Measurements from ENCODE around the gene DNM2.

The DNM2 gene

DNA sequence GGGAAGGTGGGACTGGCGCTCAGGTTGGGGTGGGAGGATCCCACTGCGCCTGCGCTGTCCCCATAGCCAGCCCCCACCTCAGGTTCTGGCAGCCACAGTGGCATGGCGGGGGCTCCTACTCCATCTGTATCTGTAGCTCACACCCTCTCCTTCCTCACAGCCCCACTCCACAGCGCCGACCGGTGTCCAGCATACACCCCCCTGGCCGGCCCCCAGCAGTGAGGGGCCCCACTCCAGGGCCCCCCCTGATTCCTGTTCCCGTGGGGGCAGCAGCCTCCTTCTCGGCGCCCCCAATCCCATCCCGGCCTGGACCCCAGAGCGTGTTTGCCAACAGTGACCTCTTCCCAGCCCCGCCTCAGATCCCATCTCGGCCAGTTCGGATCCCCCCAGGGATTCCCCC lies 112.1 kb downstream of the DNM2 start (continued):
- TF ChIP-seq ZNF26 (tag by site-specific recombination; IDR thresholded peaks at IDR 0.05) (no peak), ZBTB48 (tag by site-specific recombination; IDR thresholded peaks at IDR 0.05) (no peak; the same call in 1 of the 2 replicates), OSR2 (tag by site-specific recombination; IDR thresholded peaks at IDR 0.05) (no peak)

GRCh38 chr19:10830370-10830769 lies 112.5 kb downstream of the DNM2 start:
- POLR2A ChIA-PET = interaction anchor here (1.1 kb wide), 1 partner anchor 113 kb away, joined by 4 read pairs; the partner anchor contains the start of gene DNM2
- Histone ChIP-seq H3K9me3 (ENCODE audit: control insufficient read depth, insufficient read depth, low read depth, low read length) (no peaks in the 10 kb centered on the region), H3K4me3 (ENCODE audit: low read depth, low read length) (no peak overlapping the region), H3K27ac (ENCODE audit: extremely low read depth, low read depth, low read length) (no peak overlapping the region), H3K36me3 (ENCODE audit: control insufficient read depth in 2 of 2, insufficient read depth in 1 of 2, low read length in 2 of 2) (peaks cover 6 to 76% of the 10 kb centered on the region in 2 experiments; a peak in 2 of 3 replicates), H3K4me1 (ENCODE audit: control insufficient read depth, insufficient read depth, low read length) (no peaks in the 10 kb centered on the region)
- CTCF ChIA-PET = interaction anchor here (2.5 kb wide), 1 partner anchor 113 kb away, joined by 13 read pairs; the partner anchor contains the start of gene DNM2
- TF ChIP-seq ZNF548 (tag by site-specific recombination; IDR thresholded peaks at IDR 0.05) = no peak
- TF ChIP-seq TRIM28 (IDR thresholded peaks at IDR 0.05; ENCODE audit: borderline replicate concordance, low read length) = no peak
- TF ChIP-seq ZNF677 (tag by site-specific recombination; IDR thresholded peaks at IDR 0.05) = no peak
- no peak for TF ChIP-seq MYNN (tag by site-specific recombination; IDR thresholded peaks at IDR 0.05; ENCODE audit: borderline replicate concordance)
- TF ChIP-seq, protein P1, sequence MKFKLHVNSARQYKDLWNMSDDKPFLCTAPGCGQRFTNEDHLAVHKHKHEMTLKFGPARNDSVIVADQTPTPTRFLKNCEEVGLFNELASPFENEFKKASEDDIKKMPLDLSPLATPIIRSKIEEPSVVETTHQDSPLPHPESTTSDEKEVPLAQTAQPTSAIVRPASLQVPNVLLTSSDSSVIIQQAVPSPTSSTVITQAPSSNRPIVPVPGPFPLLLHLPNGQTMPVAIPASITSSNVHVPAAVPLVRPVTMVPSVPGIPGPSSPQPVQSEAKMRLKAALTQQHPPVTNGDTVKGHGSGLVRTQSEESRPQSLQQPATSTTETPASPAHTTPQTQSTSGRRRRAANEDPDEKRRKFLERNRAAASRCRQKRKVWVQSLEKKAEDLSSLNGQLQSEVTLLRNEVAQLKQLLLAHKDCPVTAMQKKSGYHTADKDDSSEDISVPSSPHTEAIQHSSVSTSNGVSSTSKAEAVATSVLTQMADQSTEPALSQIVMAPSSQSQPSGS (tag by site-specific recombination; IDR thresholded peaks at IDR 0.05; ENCODE audit: low read depth) = no peak
- TF ChIP-seq ZIC2 (tag by site-specific recombination; IDR thresholded peaks at IDR 0.05) = no peak; the same call in 1 of the 2 replicates
- TF ChIP-seq, protein P2, sequence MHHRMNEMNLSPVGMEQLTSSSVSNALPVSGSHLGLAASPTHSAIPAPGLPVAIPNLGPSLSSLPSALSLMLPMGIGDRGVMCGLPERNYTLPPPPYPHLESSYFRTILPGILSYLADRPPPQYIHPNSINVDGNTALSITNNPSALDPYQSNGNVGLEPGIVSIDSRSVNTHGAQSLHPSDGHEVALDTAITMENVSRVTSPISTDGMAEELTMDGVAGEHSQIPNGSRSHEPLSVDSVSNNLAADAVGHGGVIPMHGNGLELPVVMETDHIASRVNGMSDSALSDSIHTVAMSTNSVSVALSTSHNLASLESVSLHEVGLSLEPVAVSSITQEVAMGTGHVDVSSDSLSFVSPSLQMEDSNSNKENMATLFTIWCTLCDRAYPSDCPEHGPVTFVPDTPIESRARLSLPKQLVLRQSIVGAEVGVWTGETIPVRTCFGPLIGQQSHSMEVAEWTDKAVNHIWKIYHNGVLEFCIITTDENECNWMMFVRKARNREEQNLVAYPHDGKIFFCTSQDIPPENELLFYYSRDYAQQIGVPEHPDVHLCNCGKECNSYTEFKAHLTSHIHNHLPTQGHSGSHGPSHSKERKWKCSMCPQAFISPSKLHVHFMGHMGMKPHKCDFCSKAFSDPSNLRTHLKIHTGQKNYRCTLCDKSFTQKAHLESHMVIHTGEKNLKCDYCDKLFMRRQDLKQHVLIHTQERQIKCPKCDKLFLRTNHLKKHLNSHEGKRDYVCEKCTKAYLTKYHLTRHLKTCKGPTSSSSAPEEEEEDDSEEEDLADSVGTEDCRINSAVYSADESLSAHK (tag by site-specific recombination; IDR thresholded peaks at IDR 0.05) = no peak
- no peak for TF ChIP-seq ZNF302 (tag by site-specific recombination; IDR thresholded peaks at IDR 0.05; ENCODE audit: low read depth)
- no peak for TF ChIP-seq SETDB1 (IDR thresholded peaks at IDR 0.05; ENCODE audit: insufficient read length, low read length)
- TF ChIP-seq, protein P3, sequence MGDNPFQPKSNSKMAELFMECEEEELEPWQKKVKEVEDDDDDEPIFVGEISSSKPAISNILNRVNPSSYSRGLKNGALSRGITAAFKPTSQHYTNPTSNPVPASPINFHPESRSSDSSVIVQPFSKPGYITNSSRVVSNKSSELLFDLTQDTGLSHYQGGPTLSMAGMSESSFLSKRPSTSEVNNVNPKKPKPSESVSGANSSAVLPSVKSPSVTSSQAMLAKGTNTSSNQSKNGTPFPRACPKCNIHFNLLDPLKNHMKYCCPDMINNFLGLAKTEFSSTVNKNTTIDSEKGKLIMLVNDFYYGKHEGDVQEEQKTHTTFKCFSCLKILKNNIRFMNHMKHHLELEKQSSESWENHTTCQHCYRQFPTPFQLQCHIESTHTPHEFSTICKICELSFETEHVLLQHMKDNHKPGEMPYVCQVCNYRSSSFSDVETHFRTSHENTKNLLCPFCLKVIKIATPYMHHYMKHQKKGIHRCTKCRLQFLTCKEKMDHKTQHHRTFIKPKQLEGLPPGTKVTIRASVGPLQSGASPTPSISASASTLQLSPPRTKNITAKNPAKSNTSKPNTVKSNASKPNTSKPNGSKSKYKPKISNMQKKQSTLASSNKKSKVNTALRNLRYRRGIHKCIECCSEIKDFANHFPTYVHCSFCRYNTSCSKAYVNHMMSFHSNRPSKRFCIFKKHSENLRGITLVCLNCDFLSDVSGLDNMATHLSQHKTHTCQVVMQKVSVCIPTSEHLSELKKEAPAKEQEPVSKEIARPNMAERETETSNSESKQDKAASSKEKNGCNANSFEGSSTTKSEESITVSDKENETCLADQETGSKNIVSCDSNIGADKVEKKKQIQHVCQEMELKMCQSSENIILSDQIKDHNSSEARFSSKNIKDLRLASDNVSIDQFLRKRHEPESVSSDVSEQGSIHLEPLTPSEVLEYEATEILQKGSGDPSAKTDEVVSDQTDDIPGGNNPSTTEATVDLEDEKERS (tag by site-specific recombination; IDR thresholded peaks at IDR 0.05) = no peak
- no peak for TF ChIP-seq MZF1 (tag by site-specific recombination; IDR thresholded peaks at IDR 0.05; ENCODE audit: borderline replicate concordance)
- TF ChIP-seq ZFP37 (tag by site-specific recombination; IDR thresholded peaks at IDR 0.05) = no peak
- TF ChIP-seq ZNF174 (tag by site-specific recombination; IDR thresholded peaks at IDR 0.05) = no peak
- TF ChIP-seq ZNF133 (tag by site-specific recombination; IDR thresholded peaks at IDR 0.05) = no peak
- no peak for TF ChIP-seq SALL2 (tag by site-specific recombination; IDR thresholded peaks at IDR 0.05; ENCODE audit: borderline replicate concordance)
- no peak for TF ChIP-seq SCRT1 (tag by site-specific recombination; IDR thresholded peaks at IDR 0.05; ENCODE audit: borderline replicate concordance)
- TF ChIP-seq, protein P4, sequence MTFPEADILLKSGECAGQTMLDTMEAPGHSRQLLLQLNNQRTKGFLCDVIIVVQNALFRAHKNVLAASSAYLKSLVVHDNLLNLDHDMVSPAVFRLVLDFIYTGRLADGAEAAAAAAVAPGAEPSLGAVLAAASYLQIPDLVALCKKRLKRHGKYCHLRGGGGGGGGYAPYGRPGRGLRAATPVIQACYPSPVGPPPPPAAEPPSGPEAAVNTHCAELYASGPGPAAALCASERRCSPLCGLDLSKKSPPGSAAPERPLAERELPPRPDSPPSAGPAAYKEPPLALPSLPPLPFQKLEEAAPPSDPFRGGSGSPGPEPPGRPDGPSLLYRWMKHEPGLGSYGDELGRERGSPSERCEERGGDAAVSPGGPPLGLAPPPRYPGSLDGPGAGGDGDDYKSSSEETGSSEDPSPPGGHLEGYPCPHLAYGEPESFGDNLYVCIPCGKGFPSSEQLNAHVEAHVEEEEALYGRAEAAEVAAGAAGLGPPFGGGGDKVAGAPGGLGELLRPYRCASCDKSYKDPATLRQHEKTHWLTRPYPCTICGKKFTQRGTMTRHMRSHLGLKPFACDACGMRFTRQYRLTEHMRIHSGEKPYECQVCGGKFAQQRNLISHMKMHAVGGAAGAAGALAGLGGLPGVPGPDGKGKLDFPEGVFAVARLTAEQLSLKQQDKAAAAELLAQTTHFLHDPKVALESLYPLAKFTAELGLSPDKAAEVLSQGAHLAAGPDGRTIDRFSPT (tag by site-specific recombination; IDR thresholded peaks at IDR 0.05) = no peak
- TF ChIP-seq ZNF558 (tag by site-specific recombination; IDR thresholded peaks at IDR 0.05) = no peak
